Karpas-422 (cell line): Measurements from ENCODE around the gene SCGB1A1. TPM values are rescaled to one million over a fixed set of nuclear protein-coding genes. Genes with fewer than 3 reads are reported as not detected.

Experiments
- DNase-seq: peaks from one replicate; pipeline ENCODE4 v3.0.0-alpha.2; 2015
- H2AFZ ChIP-seq: fragments of 200-600 bp; sonication (generic); 2 replicates; pipeline ENCODE4 v1.6.1; 2014; ENCODE audit warnings: antibody characterized with exemption, low read length, mixed read lengths
- H3K27ac ChIP-seq: fragments of 200-600 bp; sonication (generic); 2 replicates; pipeline ENCODE4 v1.5.1; 2014; ENCODE audit warnings: mild to moderate bottlenecking, low read length, moderate library complexity
- H3K27me3 ChIP-seq: fragments of 200-600 bp; sonication (generic); 2 replicates; pipeline ENCODE4 v1.6.1; 2014; ENCODE audit warnings: low read length, mixed read lengths
- H3K36me3 ChIP-seq: fragments of 200-600 bp; sonication (generic); 2 replicates; pipeline ENCODE4 v1.6.1; 2014; ENCODE audit warnings: low read length, mixed read lengths; ENCODE audit not compliant: insufficient read depth
- H3K4me1 ChIP-seq: fragments of 200-600 bp; sonication (generic); 2 replicates; pipeline ENCODE4 v1.6.1; 2014; ENCODE audit warnings: mild to moderate bottlenecking, low read length, mixed read lengths
- H3K4me2 ChIP-seq: fragments of 200-600 bp; sonication (generic); 2 replicates; pipeline ENCODE4 v1.6.1; 2014; ENCODE audit warnings: low read length, low read depth, mild to moderate bottlenecking; ENCODE audit not compliant: poor library complexity, severe bottlenecking
- H3K4me3 ChIP-seq: fragments of 200-600 bp; sonication (generic); 2 replicates; pipeline ENCODE4 v1.5.1; 2014; ENCODE audit warnings: mild to moderate bottlenecking, antibody characterized with exemption, low read length, mixed read lengths
- H3K79me2 ChIP-seq: fragments of 200-600 bp; sonication (generic); 2 replicates; pipeline ENCODE4 v1.6.1; 2014; ENCODE audit warnings: mild to moderate bottlenecking, low read length, mixed read lengths
- H3K9ac ChIP-seq: fragments of 200-600 bp; sonication (generic); 2 replicates; pipeline ENCODE4 v1.6.0; 2014; ENCODE audit warnings: low read length
- H3K9me2 ChIP-seq: fragments of 200-600 bp; sonication (generic), shearing (Covaris generic); replicated peaks from 2 replicates; pipeline ENCODE4 v1.6.0; 2014; ENCODE audit warnings: mild to moderate bottlenecking, low read length, moderate library complexity; ENCODE audit not compliant: insufficient read depth
- H3K9me3 ChIP-seq: fragments of 300-700, 200-600 bp; sonication (generic); 2 replicates; pipeline ENCODE4 v1.6.1; 2014; ENCODE audit warnings: low read length, mixed read lengths
- H4K20me1 ChIP-seq: fragments of 200-600 bp; sonication (generic); 2 replicates; pipeline ENCODE4 v1.6.1; 2014; ENCODE audit warnings: mild to moderate bottlenecking, antibody characterized with exemption, low read length, low read depth; ENCODE audit not compliant: insufficient read depth
- total RNA-seq: library from RNA; depleted of rRNA; stranded (reverse); fragments of >200 nt; shearing (Covaris generic); gene quantifications from 2 replicates; pipeline ENCODE4 v1.2.3, GENCODE V29; 2014; ENCODE audit warnings: low replicate concordance

Gene SCGB1A1
- total RNA-seq, 1 experiment from 2014 or later, result not detected

DNA sequence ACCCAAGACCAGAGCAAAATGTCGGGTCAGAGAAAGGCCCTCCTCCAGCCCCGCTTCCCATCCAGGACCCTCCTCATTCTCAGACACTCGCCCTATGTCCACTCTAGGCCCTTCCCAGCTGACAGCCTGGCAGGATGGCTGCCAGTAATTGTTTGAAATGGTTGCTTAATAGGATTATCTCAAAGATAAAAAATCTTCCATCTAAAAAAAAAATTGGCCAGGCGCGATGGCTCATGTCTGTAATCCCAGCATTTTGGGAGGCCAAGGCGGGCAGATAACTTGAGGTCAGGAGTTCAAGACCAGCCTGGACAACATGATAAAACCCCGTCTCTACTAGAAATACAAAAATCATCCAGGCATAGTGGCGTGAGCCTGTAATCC lies 32.4 kb downstream of the SCGB1A1 start:
- no peaks in the 10 kb centered on the region for H3K79me2 ChIP-seq
- H4K20me1 ChIP-seq, result no peaks in the 10 kb centered on the region
- no peaks in the 10 kb centered on the region for H3K9me2 ChIP-seq
- H3K4me2 ChIP-seq, result no peak overlapping the region
- H3K4me1 ChIP-seq, result no peaks in the 10 kb centered on the region
- H3K9me3 ChIP-seq, result no peaks in the 10 kb centered on the region
- no peak for DNase-seq
- H2AFZ ChIP-seq, result no peak overlapping the region
- no peaks in the 10 kb centered on the region for H3K27me3 ChIP-seq
- no peak overlapping the region for H3K4me3 ChIP-seq
- no peaks in the 10 kb centered on the region for H3K36me3 ChIP-seq
- H3K9ac ChIP-seq, result no peak overlapping the region
- H3K27ac ChIP-seq, result no peak overlapping the region

DNA sequence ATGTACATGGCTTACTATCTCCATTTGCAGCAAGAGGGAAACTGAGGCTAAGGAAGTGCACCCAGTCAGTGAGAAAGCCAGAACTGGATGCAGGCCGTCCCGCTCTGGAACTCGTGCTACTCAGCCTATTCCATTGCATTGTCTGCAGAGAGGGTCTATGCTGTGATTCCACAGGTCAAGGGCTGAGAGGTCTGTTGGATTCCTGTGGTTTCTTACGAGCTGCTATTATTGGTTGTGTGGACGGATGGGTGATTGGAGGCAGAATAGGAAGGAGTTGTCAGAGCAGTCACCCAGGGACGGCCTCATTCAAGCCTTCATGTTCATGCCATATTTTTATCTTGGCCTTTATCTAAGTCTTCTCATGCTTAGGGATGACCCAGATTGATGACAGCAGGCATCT lies 33.4 kb downstream of the SCGB1A1 start:
- Histone ChIP-seq H3K4me1 (no peaks in the 10 kb centered on the region), H3K4me2 (no peak overlapping the region), H3K9ac (no peak overlapping the region), H3K36me3 (no peaks in the 10 kb centered on the region), H3K9me2 (no peaks in the 10 kb centered on the region), H3K79me2 (no peaks in the 10 kb centered on the region), H3K4me3 (no peak overlapping the region), H3K27ac (no peak overlapping the region), H3K9me3 (no peaks in the 10 kb centered on the region), H3K27me3 (no peaks in the 10 kb centered on the region), H2AFZ (no peak overlapping the region), H4K20me1 (no peaks in the 10 kb centered on the region)
- no peak for DNase-seq

DNA sequence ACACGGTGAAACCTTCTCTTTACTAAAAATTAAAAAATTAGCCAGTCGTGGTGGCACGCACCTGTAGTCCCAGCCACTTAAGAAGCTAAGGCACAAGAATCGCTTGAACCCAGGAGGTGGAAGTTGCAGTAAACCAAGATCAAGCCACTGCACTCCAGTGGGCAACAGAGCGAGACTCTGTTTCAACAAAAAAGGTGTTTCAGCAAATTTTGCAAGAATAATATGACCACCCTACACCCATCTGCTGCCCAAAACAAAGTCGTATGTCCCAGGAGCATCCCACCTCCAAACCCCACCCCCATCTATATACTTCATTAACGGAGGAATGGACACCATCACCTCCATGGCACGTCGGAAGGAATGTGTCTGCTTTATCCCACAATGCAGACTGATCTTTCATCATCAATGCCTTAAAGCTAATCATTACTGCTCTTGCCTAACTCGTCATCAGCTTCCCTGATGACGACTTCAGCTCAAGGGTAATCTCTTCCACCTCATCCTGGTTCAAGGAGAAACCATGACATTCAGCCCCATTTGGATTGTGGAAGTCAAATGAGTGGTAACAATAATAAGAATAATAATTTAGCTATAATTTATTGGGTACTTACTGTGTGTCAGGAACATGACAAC lies 34.1 kb downstream of the SCGB1A1 start:
- no peak overlapping the region for H2AFZ ChIP-seq
- no peak overlapping the region for H3K4me2 ChIP-seq
- no peaks in the 10 kb centered on the region for H3K4me1 ChIP-seq
- H3K9ac ChIP-seq, result no peak overlapping the region
- H3K9me2 ChIP-seq, result no peaks in the 10 kb centered on the region
- H3K36me3 ChIP-seq, result no peaks in the 10 kb centered on the region
- no peak overlapping the region for H3K27ac ChIP-seq
- no peak for DNase-seq
- H3K4me3 ChIP-seq, result no peak overlapping the region
- H3K79me2 ChIP-seq, result no peaks in the 10 kb centered on the region
- H4K20me1 ChIP-seq, result no peaks in the 10 kb centered on the region
- H3K9me3 ChIP-seq, result no peaks in the 10 kb centered on the region
- no peaks in the 10 kb centered on the region for H3K27me3 ChIP-seq

DNA sequence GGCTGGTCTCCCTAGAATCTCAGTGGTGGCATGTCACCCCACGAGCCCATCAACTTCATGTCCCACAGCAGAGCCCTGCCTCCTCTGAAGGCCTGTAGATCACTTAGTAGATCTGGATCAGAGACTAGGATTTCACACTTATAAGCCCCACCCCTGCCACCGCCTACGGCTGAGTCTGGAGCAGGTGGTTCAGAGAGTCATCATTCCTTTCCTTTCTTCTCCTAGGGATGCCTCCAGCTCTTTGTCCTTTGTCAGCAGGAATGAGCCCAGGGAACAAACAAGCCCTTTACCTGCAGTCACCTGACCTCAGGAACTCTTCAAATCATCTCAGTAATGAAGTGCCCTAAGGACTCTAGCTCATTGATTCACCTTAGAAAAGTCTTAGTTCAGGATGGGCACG lies 37.8 kb downstream of the SCGB1A1 start:
- no peak overlapping the region for H2AFZ ChIP-seq
- no peak overlapping the region for H3K4me3 ChIP-seq
- H3K9me2 ChIP-seq, result no peaks in the 10 kb centered on the region
- no peaks in the 10 kb centered on the region for H3K36me3 ChIP-seq
- no peak for DNase-seq
- no peak overlapping the region for H3K4me2 ChIP-seq
- no peaks in the 10 kb centered on the region for H4K20me1 ChIP-seq
- no peaks in the 10 kb centered on the region for H3K4me1 ChIP-seq
- H3K9ac ChIP-seq, result no peak overlapping the region
- H3K27me3 ChIP-seq, result no peaks in the 10 kb centered on the region
- no peaks in the 10 kb centered on the region for H3K79me2 ChIP-seq
- no peak overlapping the region for H3K27ac ChIP-seq
- no peaks in the 10 kb centered on the region for H3K9me3 ChIP-seq

DNA sequence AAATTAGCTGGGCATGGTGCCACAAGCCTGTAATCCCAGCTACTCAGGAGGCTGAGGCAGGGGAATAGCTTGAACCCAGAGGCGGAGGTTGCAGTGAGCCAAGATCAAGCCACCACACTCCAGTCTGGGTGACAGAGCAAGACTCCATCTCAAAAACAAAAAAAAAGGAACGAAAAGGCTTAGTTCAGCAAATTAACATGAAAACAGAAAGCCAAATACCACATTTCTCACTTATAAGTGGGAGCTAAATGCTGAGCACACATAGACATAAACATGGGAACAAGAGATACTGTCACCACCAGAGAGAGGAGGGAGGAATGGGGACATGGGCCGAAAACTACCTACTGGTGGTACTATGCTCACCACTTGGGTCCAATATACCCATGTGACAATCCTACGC lies 38.6 kb downstream of the SCGB1A1 start:
- Histone ChIP-seq H3K4me1 (no peaks in the 10 kb centered on the region), H3K9me3 (no peaks in the 10 kb centered on the region), H3K79me2 (no peaks in the 10 kb centered on the region), H3K4me2 (no peak overlapping the region), H3K9ac (no peak overlapping the region), H4K20me1 (no peaks in the 10 kb centered on the region), H2AFZ (no peak overlapping the region), H3K36me3 (no peaks in the 10 kb centered on the region), H3K27ac (no peak overlapping the region), H3K4me3 (no peak overlapping the region), H3K9me2 (no peaks in the 10 kb centered on the region), H3K27me3 (no peaks in the 10 kb centered on the region)
- DNase-seq, result no peak

DNA sequence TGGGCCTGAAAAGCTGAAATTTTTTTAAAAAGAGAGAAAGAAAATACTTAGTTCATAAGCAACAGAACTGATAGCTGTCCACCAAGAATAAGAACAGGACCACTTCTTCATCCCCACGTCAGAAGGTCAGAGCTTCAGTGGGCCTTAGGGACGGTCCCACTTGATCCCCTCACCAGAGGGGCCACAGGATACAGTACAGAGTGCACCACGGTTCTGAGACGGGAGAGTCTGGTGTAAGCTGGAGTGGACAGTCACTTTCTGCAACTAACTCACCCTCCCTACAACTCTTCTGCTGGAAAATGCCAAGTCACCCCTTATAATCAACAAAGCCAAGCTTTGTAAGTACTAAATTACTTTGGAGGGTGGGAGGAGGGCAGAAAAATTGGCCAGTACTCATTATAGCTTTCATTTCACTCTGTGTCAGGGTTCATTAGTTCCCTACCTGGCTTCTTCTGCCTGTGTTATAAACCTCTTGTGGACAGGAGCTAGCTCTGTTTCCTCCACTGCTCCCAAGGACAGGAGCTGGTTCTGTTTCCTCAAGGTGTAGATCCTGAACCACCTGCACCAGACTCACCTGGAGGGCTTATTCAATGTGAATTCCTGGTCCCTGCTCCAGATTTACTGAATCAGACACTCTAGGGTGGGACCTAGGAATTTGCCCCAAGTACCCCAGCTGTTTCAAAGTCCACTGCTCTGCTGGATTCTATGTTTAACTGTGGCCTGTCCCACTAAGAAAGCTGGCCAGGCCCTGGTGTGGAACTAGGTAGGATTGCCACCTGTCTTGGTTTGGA lies 39.6 kb downstream of the SCGB1A1 start:
- no peaks in the 10 kb centered on the region for H3K79me2 ChIP-seq
- DNase-seq, result no peak
- H2AFZ ChIP-seq, result no peak overlapping the region
- H3K4me2 ChIP-seq, result no peak overlapping the region
- H3K9me2 ChIP-seq, result no peaks in the 10 kb centered on the region
- H3K4me1 ChIP-seq, result no peaks in the 10 kb centered on the region
- H3K9ac ChIP-seq, result no peak overlapping the region
- H3K27me3 ChIP-seq, result no peaks in the 10 kb centered on the region
- no peaks in the 10 kb centered on the region for H3K36me3 ChIP-seq
- H4K20me1 ChIP-seq, result no peaks in the 10 kb centered on the region
- H3K4me3 ChIP-seq, result no peak overlapping the region
- no peak overlapping the region for H3K27ac ChIP-seq
- H3K9me3 ChIP-seq, result no peaks in the 10 kb centered on the region

DNA sequence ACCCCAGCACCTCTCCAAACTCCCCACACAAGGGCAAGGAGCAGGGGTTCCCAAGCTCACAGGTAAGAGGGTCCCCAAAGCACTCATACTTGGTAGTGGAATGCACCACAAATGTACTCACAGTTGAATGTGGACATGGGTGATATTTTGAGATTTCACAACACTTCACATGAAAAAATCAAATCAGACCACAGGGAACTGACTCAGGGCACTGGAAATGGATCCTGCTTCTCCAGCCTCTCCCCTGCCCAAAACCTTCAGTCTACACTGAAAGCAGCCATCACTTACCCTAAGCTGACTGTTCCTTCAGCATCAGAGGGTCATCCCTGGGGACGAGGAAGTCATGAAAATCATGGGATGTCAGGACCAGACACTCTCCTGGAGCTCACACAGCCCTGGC lies 40.2 kb downstream of the SCGB1A1 start:
- no peak overlapping the region for H3K4me3 ChIP-seq
- no peaks in the 10 kb centered on the region for H3K9me3 ChIP-seq
- H3K27me3 ChIP-seq, result no peaks in the 10 kb centered on the region
- H4K20me1 ChIP-seq, result no peaks in the 10 kb centered on the region
- no peaks in the 10 kb centered on the region for H3K36me3 ChIP-seq
- no peak overlapping the region for H3K27ac ChIP-seq
- H3K4me2 ChIP-seq, result no peak overlapping the region
- no peaks in the 10 kb centered on the region for H3K4me1 ChIP-seq
- no peaks in the 10 kb centered on the region for H3K9me2 ChIP-seq
- no peak overlapping the region for H2AFZ ChIP-seq
- H3K79me2 ChIP-seq, result no peaks in the 10 kb centered on the region
- DNase-seq, result no peak
- no peak overlapping the region for H3K9ac ChIP-seq

DNA sequence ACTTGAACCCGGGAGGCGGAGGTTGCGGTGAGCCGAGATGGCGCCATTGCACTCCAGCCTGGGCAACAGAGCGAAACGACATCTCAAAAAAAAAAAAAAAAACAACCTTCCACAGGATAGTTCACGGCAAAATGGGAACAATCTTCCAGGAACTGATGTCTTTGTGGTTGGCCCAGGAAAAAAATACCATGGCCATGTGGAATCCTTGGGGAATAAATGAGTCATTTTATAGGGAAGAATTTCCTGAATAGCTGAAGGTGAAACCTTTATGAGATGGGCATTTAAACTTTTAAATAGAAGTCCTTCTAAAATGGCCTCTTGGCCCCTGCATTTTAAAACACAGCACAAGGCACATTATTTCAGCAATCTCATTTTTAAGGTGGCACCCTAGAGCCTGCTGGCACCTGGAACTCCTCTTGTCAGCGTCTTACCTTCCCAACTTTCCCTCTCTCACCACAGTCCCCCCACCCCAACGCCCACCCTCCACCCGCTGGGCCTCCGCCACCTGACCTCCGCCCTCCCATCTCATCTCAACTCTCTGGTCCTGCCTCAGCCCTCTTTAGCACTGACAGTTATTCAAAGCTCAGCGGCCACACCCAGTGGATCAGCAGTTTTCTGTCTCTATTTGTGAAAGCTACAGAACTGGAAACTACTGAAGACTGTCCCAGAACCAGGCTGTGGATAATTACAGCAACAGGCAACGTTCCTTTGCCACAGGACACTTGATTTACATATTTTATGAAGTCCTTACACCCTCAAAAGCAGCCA lies 43.1 kb downstream of the SCGB1A1 start:
- no peaks in the 10 kb centered on the region for H4K20me1 ChIP-seq
- no peak overlapping the region for H3K9ac ChIP-seq
- no peak overlapping the region for H3K27ac ChIP-seq
- no peak overlapping the region for H3K4me2 ChIP-seq
- no peaks in the 10 kb centered on the region for H3K9me3 ChIP-seq
- no peaks in the 10 kb centered on the region for H3K36me3 ChIP-seq
- no peaks in the 10 kb centered on the region for H3K27me3 ChIP-seq
- no peaks in the 10 kb centered on the region for H3K79me2 ChIP-seq
- H3K9me2 ChIP-seq, result no peaks in the 10 kb centered on the region
- H2AFZ ChIP-seq, result no peak overlapping the region
- H3K4me3 ChIP-seq, result no peak overlapping the region
- DNase-seq, result no peak
- H3K4me1 ChIP-seq, result no peaks in the 10 kb centered on the region; the same call in 1 of the 2 replicates
